Stimulated activated naive CD8-positive, alpha-beta T cell treated with anti-CD3 and anti-CD28 coated beads, Interleukin-15, amount 100 ng/mL, for 72 hours (primary cell): ENCODE measurements around the gene NEDD4L.

Source experiments
- ATAC-seq: fragments of 150-1000 bp; cut with Tn5 transposase; 2 replicates; pipeline ENCODE4 v1.10.0; 2021; ENCODE audit warnings: mild to moderate bottlenecking, moderate library complexity
- DNase-seq, 2 donors: peaks; one replicate each; pipeline ENCODE4 v3.0.0; 2021 to 2022
- H3K27ac Mint-ChIP-seq, 2 donors: one replicate each; pipeline ENCODE4 v1.8.0; 2022; ENCODE audit warnings: mild to moderate bottlenecking in 2 of 2, mixed read lengths in 2 of 2, moderate library complexity in 2 of 2
- H3K27me3 Mint-ChIP-seq: one replicate; pipeline ENCODE4 v1.8.0; 2022; ENCODE audit warnings: mixed read lengths
- H3K4me1 Mint-ChIP-seq: one replicate; pipeline ENCODE4 v1.8.0; 2022; ENCODE audit warnings: mild to moderate bottlenecking, mixed read lengths
- H3K4me3 Mint-ChIP-seq, 2 donors: one replicate each; pipeline ENCODE4 v1.8.0; 2022; ENCODE audit warnings: mild to moderate bottlenecking in 2 of 2, mixed read lengths in 2 of 2, moderate library complexity in 1 of 2
- H3K9me3 Mint-ChIP-seq, 2 donors: one replicate each; pipeline ENCODE4 v1.8.0; 2022; ENCODE audit warnings: mixed read lengths in 2 of 2

Gene NEDD4L

DNA sequence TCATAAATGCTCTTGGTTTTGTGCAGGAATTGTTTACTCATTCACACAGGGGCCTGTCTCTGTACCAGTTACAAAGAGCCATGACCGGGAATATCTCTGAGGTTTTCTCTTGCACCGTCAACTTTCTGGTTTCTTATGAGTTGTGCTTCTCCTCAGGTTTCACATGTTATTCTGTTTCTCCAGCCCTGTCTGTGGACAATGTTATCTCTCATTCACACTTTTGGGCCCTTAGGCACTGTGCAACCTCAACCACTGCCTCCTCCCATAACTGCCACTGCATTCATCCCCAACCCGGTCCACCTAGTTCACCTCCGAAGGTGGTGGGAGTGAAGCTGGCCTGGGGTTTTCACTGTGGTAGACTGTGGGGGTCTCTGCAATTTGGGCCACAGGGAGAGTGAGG lies 22.5 kb upstream of the NEDD4L start:
- H3K27ac Mint-ChIP-seq: peak overlapping the region in 1 of 2 donors; percentile 32

DNA sequence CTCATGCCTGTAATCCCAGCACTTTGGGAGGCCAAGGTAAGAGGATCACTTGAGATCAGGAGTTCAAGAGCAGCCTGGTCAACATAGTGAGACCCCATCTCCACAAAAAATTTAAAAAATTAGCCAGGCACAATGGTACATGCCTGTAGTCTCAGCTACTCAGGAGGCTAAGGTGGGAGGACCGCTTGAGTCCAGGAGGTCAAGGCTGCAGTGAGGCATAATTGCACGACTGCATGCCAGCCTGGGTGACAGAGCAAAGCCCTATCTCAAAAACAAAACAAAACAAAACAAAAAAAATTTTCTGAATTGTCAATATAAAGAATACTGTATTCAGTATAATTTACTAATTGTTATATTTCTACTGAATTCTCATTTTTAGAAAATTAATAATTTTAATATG lies 20.9 kb upstream of the NEDD4L start:
- H3K27me3 Mint-ChIP-seq: no peaks in the 10 kb centered on the region
- ATAC-seq (no peak), DNase-seq (no peak)
- H3K4me1 Mint-ChIP-seq: no peaks in the 10 kb centered on the region
- H3K27ac Mint-ChIP-seq: peak overlapping the region in 1 of 2 donors; percentile 34
- H3K9me3 Mint-ChIP-seq: no peaks in the 10 kb centered on the region
- no peak overlapping the region for H3K4me3 Mint-ChIP-seq

More for the DNA sequence above, 22.5 kb upstream of the NEDD4L start:
- ATAC-seq (no peak), DNase-seq (no peak)
- no peak overlapping the region for H3K4me3 Mint-ChIP-seq
- peaks cover 0 to under 1% of the 10 kb centered on the region in 2 donors for H3K9me3 Mint-ChIP-seq
- no peaks in the 10 kb centered on the region for H3K27me3 Mint-ChIP-seq
- H3K4me1 Mint-ChIP-seq: no peaks in the 10 kb centered on the region

DNA sequence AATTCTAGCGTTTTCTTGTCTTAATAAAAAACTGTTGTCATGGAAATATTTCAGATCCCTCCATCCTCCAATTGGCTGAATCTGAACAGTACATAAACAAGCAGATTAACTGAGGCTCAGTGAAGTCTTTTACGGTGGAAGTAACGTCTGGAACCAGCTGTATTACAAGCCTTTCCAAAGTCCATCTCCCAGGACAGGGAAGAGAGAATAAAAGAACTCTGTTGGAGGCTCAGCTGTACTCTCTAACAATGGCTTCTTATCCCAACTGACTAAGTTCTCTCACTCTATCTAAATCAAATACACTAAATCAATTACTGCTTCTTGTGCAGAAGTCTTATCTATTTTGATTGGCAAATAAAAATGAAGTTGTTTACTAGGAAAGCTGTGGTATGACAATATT lies 19.9 kb upstream of the NEDD4L start:
- no peaks in the 10 kb centered on the region for H3K4me1 Mint-ChIP-seq
- H3K9me3 Mint-ChIP-seq: no peaks in the 10 kb centered on the region
- no peak for ATAC-seq
- H3K27ac Mint-ChIP-seq: no peak overlapping the region
- no peak overlapping the region for H3K4me3 Mint-ChIP-seq
- no peak for DNase-seq
- no peaks in the 10 kb centered on the region for H3K27me3 Mint-ChIP-seq

DNA sequence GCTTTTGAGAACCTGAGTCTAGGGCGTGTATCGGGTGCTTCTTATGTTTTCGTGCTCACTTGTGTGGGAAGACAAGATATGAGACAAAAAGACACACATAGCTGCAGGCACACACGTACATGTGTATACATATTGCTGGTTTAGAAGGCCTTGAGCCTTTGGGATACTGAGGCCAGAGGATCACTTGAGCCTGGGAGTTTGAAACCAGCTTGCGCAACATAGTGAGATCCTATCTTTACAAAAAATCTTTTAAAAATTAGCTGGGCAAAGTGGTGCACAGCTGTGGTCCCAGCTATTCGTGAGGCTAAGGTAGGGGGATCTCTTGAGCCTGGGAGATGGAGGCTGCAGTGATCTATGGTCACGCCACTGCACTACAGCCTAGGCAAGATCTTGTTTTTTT lies 18.8 kb upstream of the NEDD4L start:
- H3K27ac Mint-ChIP-seq: no peak overlapping the region
- no peak for ATAC-seq
- no peaks in the 10 kb centered on the region for H3K4me1 Mint-ChIP-seq
- DNase-seq: no peak
- no peak overlapping the region for H3K4me3 Mint-ChIP-seq
- H3K9me3 Mint-ChIP-seq: no peaks in the 10 kb centered on the region
- no peaks in the 10 kb centered on the region for H3K27me3 Mint-ChIP-seq

DNA sequence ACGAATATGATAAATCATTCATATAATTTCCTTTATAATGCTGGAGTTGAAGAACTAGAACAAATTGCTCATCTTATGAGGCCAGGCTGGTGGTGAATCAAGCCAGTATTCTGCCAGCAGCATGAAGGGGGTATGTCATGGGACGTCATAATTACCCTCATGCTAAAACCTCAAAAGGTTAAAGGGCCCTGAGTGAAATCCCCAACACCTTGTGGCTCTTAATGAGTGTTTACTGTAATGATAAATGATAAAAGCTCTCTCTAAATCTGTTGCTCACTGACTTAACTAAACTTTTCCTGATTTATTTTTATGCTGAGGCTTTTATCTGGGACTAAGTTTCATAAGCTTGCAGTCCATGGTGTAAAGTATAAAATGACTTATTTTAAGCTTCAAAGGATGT lies 18.3 kb upstream of the NEDD4L start:
- Mint-ChIP-seq H3K27me3 (no peaks in the 10 kb centered on the region), H3K27ac (no peak overlapping the region), H3K9me3 (no peaks in the 10 kb centered on the region), H3K4me3 (no peak overlapping the region), H3K4me1 (no peaks in the 10 kb centered on the region)
- ATAC-seq (peak; percentile 76), DNase-seq (no peak)

DNA sequence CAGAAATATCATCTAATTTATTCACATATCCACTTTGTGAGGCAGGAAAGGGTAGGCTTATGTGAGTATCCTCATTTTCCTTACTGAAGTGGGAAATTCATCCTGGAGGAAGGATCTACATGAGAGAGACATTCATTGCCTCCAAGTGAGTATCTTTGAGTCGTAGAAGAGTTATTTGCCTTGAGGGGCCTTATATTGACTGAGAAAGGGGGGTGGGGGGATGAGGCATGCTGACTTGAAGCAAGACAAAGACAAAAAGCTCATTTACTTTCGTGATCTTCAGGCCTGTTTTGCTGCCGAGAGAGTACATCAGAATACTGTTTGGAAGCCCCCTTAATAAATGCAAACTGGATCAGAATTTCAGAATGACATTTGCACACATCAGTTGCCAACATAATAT lies 17.6 kb upstream of the NEDD4L start:
- Mint-ChIP-seq H3K4me1 (no peaks in the 10 kb centered on the region), H3K27me3 (no peaks in the 10 kb centered on the region), H3K27ac (no peak overlapping the region), H3K9me3 (no peaks in the 10 kb centered on the region), H3K4me3 (no peak overlapping the region)
- DNase-seq: no peak
- ATAC-seq: no peak

DNA sequence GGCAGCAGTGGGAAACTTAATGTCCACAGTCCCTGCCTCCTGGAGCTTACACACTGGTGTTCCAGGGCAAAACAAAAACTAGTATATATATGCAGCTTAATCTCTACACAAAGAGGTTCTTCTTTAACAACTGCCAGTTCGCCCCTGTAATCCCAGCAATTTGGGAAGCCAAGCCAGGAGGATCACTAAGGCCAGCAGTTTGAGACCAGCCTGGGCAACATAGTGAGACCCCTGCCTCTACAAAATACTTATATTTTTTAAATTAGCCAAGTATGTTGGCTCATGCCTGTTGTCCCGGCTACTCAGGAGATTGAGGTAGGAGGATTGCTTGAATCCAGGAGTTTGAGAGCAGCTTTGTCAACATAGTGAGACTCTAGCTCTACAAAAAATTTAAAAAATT lies 17.2 kb upstream of the NEDD4L start:
- H3K4me3 Mint-ChIP-seq: no peak overlapping the region
- no peaks in the 10 kb centered on the region for H3K9me3 Mint-ChIP-seq
- no peak overlapping the region for H3K27ac Mint-ChIP-seq
- no peak for ATAC-seq
- no peaks in the 10 kb centered on the region for H3K4me1 Mint-ChIP-seq
- DNase-seq: no peak
- H3K27me3 Mint-ChIP-seq: no peaks in the 10 kb centered on the region

DNA sequence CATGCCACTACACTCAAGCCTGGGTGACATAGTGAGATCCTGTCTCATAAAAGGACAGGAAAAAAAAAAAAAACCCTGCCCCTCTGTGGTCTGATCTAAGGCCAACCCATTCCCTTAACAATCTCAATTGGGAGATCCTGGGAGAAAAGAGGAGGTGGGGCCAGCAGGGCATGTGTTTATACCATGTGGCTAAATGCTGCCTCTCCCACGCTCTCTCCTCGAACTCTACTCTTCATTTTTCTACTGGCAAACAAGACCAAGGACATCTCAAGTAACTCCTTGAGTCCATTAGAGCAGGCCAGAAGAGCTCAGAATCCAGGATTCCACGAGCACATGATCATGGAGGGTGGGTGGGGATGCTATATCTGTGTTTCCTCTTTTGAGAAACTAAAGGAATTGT lies 16.7 kb upstream of the NEDD4L start:
- no peak overlapping the region for H3K4me3 Mint-ChIP-seq
- no peak for ATAC-seq
- no peak overlapping the region for H3K27ac Mint-ChIP-seq
- H3K4me1 Mint-ChIP-seq: no peaks in the 10 kb centered on the region
- DNase-seq: no peak
- no peaks in the 10 kb centered on the region for H3K27me3 Mint-ChIP-seq
- H3K9me3 Mint-ChIP-seq: no peaks in the 10 kb centered on the region

DNA sequence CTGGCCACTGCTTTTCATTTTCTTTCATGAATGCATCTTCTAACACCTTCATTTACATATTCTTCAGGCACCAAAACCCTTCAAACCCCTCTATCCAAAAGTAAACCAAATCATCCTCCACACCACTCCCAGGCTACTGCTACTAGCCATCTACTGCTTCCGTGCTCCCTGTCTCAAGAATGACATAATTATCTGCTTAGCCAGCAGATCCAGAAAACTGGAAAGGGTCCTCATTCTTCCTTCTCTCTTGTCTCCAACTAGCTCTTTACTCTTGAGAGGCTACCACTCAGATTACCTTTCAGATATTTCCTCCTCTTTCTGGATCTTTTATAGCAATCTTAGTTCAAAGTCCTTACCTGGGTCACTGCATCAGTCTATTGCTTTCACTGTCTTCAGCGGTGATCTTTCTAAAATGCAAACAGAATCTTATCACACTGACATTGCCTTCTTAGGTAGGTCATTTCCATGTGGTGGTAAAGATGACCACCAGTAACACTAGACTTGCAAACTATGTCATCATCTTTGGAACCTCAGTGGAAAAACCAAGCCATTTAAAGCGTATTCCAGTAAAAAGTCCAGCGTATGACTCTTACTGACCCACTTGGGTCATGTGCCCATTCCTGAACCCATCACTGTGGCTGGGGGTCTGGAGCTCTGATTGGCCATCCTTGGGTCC lies 15.8 kb upstream of the NEDD4L start:
- no peaks in the 10 kb centered on the region for H3K27me3 Mint-ChIP-seq
- H3K4me1 Mint-ChIP-seq: no peaks in the 10 kb centered on the region

DNA sequence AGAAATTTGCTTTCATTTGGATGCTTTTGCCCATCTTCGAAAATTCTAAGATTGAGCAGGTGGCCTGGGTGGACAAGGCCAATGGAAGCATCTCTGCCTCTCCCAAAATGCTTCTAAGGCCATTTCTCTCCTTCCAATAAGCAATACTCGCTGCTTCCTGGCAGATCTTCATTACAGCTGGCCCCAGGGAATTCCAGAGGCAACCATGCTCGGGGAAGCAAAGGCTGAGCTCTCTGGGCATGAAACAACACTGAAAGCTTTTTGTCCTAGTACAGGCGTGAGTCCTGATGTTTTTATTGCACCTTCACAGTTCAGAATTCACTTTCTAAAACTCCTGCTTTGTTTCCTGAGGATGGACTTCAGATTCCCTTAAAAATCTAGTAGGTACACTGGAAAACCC lies 11.8 kb upstream of the NEDD4L start:
- Mint-ChIP-seq H3K27me3 (peaks cover 7% of the 10 kb centered on the region), H3K4me3 (no peak overlapping the region), H3K9me3 (no peaks in the 10 kb centered on the region), H3K27ac (no peak overlapping the region), H3K4me1 (no peaks in the 10 kb centered on the region)
- ATAC-seq (no peak), DNase-seq (no peak)

More for the DNA sequence above, 15.8 kb upstream of the NEDD4L start:
- ATAC-seq (no peak), DNase-seq (no peak)
- Mint-ChIP-seq H3K27ac (no peak overlapping the region), H3K9me3 (no peaks in the 10 kb centered on the region), H3K4me3 (no peak overlapping the region)

DNA sequence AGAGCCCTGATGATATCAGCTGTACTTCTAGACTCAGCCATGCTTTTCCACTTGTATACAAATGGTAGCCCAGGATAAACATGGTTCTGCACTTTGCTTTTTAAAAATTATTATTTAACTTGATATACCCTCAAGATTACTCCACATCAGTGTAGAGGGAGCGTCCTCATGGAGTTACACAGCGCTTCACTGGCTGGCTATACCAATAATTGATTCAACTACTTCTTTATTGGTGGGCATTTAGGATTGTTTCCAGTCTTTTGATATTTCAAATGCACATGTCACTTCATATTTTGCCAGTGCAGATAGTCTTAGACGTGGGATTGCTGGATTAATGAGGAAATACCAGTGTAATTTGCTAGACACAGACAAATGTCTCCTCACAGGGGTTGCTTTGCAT lies 10.8 kb upstream of the NEDD4L start:
- Mint-ChIP-seq H3K27me3 (peaks cover 7% of the 10 kb centered on the region), H3K4me3 (no peak overlapping the region), H3K9me3 (no peaks in the 10 kb centered on the region), H3K4me1 (no peaks in the 10 kb centered on the region), H3K27ac (no peak overlapping the region)
- DNase-seq: no peak
- ATAC-seq: no peak

DNA sequence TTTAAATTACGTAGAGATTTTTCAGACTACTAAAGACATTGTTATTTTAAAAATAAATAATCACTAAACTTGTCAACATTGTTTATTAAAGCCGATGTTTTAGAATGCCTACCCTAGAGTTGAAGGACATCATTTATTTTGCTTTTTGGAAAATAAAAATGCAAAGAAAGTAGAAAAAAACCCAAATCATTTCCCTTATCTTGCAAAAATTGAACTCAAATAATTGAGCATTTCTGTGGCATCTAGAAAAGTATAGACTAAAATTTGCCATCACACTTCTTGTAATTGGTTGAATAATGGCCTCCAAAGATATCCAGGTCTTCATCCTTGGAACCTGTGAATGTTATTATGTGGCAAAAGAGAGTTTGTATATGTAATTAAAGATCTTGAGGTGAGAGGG lies 9.7 kb upstream of the NEDD4L start:
- Mint-ChIP-seq H3K4me1 (no peaks in the 10 kb centered on the region), H3K27ac (no peak overlapping the region), H3K27me3 (peaks cover 7% of the 10 kb centered on the region), H3K4me3 (no peak overlapping the region), H3K9me3 (no peaks in the 10 kb centered on the region)
- DNase-seq (no peak), ATAC-seq (no peak)

DNA sequence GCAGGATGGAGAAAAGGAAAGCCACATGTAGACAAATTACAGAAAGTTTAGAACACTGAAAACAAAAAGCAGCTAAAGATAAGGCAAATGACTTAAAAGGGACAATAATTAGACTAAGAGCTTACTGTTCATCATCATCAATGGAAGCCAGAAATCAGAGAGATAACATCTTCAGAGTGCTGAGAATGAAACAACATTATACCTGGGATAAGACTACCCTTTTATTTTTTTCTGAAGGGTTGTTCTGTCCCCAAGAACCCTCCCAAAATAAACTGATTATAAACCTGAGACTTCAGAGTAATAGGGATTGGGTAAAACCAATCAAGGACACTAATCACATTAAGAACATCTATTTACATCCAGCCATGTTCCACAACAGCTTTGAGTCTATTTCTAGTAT lies 6.9 kb upstream of the NEDD4L start:
- peaks cover 9% of the 10 kb centered on the region for H3K4me1 Mint-ChIP-seq
- no peaks in the 10 kb centered on the region for H3K9me3 Mint-ChIP-seq
- H3K27me3 Mint-ChIP-seq: peaks cover 7% of the 10 kb centered on the region
- no peak overlapping the region for H3K27ac Mint-ChIP-seq
- ATAC-seq (no peak), DNase-seq (no peak)
- no peak overlapping the region for H3K4me3 Mint-ChIP-seq

DNA sequence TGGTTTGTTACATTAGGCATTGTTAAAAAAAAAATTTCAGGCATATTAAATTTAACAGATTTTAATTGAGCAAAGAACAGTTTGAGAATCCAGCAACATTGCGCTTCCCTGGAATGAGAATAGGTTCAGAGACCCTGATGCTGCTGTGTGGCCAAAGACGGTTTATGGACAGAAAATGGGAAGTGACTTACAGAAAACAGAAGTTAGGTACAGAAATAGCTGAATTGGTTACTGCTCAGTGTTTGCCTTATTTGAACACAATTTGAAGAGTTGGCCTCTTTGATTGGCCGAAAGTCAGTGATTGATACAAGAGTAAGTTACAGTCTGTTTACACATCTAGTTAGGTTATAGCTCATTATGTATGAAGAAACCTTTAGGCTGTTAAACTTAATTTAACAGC lies 6.0 kb upstream of the NEDD4L start:
- H3K27ac Mint-ChIP-seq: no peak overlapping the region
- ATAC-seq (no peak), DNase-seq (no peak)
- H3K4me3 Mint-ChIP-seq: no peak overlapping the region
- peaks cover 18% of the 10 kb centered on the region for H3K4me1 Mint-ChIP-seq
- H3K9me3 Mint-ChIP-seq: no peaks in the 10 kb centered on the region
- peaks cover 7% of the 10 kb centered on the region for H3K27me3 Mint-ChIP-seq

DNA sequence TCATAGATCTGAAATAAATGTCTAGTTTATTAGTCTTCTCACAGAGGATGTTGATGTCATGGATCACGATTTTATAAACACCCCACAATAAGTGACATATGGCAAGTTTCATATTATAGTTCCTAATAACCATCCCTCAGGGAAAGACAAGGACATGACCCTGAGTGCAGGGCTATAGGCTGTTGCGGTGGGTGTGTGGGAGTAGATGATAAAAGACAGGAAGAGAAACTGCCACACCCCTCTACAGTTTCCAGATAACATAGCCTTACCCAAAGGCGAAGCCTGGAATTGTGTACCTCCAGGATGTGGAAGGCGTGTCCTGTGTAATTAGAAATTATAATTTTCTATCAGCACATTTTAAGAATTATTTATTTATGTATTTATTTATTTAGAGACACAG lies 2.4 kb upstream of the NEDD4L start:
- Mint-ChIP-seq H3K9me3 (no peaks in the 10 kb centered on the region), H3K27me3 (peaks cover 9% of the 10 kb centered on the region), H3K27ac (no peak overlapping the region), H3K4me3 (peak overlapping the region in 1 of 2 donors; percentile 30), H3K4me1 (peaks cover 37% of the 10 kb centered on the region)
- ATAC-seq (no peak), DNase-seq (no peak)

DNA sequence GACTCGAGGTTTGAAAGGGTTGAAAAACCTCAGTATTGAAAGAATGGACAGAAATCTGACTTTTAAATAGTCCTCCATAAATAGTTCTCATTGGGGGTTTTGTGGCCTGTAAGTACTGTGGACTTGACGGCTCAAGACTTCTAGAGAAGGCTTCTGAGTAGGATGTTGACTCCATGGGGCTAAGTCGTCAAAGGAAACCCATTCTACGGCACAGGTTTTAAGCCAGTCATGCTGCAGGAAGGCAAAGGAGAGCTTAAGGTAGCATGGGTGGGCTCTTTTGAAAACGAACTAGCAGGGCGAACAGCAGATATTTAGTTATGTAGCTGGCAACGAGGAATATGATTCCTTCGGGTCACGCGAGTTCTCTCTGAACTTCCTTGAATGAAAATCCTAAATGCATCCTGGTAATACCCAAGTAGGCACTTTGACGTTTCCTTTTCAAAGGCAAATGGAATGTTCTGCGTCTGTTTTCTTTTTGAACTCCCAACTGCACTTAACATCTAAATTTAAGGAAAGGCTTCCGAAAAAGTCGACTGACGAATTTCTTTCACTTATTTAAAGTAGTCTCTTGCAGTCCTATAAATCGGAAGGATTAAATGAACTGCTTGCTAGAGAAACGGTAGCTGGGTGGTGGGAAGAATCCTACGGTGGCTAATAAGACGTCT lies 1.1 kb upstream of the NEDD4L start:
- peaks cover 37% of the 10 kb centered on the region for H3K4me1 Mint-ChIP-seq
- peak; percentile 5 to 9 for DNase-seq
- no peak for ATAC-seq
- H3K27me3 Mint-ChIP-seq: peaks cover 9% of the 10 kb centered on the region
- no peaks in the 10 kb centered on the region for H3K9me3 Mint-ChIP-seq
- H3K27ac Mint-ChIP-seq: peak overlapping the region in 1 of 2 donors; percentile 14
- H3K4me3 Mint-ChIP-seq: peak overlapping the region; percentile 86 to 87
